Embryonic facial prominence (tissue), 1 donor: ENCODE results near the gene MLYCD.

ENCODE experiments used
- DNase-seq: peaks from one replicate; pipeline ENCODE4 v3.0.0-alpha.2; 2016; ENCODE audit errors: extremely low spot score

Gene MLYCD

DNA sequence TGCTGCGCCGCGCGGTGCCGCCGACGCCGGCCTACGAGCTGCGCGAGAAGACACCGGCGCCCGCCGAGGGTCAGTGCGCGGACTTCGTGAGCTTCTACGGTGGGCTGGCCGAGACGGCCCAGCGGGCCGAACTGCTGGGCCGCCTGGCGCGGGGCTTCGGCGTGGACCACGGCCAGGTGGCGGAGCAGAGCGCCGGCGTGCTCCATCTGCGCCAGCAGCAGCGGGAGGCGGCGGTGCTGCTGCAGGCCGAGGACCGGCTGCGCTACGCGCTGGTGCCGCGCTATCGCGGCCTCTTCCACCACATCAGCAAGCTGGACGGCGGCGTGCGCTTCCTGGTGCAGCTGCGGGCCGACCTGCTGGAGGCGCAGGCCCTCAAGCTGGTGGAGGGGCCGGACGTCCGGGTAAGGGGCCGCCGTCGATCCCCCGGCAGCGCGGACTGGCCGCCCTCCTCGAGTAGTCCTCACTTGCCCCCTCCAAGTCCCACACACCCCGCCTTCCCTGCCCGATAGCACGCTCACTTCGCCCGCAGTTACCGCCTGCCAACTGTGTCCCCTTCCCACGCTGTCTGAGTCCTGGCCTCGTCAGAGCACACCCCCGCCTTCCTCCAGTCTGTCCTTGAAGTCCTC is 470 bp downstream of the MLYCD start:
- no peak for DNase-seq

DNA sequence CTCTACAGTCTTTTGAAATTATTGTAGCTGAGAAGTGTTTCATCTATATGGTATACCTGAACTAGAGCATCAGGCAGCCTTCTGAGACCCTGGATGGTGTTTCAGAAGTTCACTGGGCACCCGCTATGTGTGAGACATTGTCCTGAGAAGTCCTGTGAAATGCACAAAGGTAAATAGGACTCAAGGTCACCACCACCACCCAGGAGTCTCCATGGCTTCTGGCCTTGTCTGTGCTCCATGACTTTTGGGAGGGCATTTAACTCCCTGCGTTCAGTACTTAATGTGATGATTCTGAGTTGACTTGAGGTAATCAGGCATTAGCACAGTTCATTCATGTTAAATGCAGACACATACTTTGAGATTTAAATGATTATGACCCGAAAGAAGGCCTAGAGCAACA is 1.1 kb downstream of the MLYCD start:
- DNase-seq: no peak

DNA sequence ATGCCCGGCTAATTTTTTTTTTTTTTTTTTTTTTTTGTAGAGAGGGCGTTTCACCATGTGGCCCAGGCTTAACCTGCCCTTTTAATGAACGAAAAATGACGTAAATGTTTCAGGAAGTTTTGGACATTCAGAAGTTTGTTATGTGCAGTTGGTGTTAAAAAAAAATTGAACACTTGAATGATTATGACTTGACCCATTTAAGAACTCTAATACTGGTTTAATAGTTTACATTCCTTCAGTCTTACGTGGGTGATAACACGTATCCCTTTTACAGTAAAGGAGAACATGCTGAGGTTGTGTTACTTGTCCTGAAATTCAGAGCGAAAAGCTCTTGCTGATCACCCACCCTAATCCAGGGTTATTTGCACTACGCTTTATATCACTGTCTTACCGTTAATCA is 1.7 kb downstream of the MLYCD start:
- no peak for DNase-seq

DNA sequence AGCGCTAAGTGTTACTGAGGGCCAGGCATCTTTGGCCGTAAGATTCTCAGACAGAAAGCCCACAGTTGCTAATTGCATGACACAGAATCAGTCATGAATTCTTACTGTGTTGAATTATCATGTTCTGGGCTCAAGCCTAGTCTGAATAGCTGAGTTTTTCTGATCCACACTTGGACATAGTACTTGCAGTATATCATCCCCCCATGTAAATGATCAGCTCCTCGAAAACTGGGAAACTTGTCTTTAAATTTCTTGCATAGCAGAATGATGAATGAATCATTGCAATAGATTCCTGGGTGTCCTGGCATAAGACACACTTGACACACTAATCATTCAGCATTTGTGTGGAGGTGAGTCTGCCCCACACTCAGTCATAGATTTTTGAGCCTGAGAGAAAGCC is 2.2 kb downstream of the MLYCD start:
- DNase-seq: no peak

DNA sequence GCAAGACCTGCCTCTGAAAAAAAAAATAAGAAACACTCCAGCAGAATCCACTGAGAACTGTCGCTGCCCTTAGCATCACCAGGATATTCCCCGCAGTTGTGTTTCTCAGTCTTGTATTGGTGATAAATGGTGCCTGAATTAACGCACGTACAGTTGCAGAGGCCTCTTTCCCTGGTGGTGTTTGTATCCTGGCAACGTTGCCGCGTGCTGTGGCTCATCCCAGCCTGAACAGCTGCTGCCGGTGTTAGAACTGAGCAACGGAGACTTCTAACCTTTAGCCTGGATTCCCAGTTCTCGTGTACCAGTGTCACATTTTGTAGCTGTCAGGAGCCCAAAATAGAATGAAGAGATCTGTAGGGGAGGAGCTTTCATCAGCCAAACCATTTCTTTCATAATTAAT is 4.8 kb downstream of the MLYCD start:
- no peak for DNase-seq

DNA sequence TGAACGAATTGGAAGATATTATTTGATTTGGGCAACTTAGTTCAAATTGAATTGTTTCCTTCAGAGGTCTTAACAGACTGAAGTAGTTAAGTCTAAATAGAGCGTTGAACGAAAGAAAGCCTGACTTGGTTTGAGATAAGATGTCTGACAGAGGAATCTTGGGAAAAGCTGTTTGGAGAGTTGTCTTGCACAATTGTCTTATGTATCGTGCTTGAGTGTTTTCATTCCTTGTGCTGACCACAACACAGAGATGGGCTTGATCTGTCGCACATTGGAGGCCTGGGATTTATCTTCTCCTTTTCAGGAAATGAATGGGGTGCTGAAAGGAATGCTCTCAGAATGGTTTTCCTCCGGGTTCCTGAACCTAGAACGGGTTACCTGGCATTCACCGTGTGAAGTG is 7.8 kb downstream of the MLYCD start:
- DNase-seq: no peak

DNA sequence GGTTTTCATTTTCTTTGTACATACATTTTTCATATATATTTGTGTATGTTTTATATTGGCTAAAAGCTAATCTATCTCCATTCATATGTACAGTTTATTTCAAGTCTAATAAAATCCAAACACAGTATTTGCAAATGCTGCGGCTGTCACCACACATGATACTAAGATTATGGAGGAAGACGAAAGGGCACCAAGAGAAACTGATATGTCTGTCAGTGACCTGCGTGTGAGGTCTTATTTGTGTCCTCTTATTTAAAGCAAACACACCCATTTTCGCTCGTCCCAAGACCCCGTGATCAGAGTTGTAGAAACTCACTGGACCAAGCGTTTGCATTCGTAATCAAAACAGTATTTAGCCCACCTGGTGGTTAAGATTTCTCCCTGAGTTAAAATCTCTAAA is 8.2 kb downstream of the MLYCD start:
- no peak for DNase-seq

DNA sequence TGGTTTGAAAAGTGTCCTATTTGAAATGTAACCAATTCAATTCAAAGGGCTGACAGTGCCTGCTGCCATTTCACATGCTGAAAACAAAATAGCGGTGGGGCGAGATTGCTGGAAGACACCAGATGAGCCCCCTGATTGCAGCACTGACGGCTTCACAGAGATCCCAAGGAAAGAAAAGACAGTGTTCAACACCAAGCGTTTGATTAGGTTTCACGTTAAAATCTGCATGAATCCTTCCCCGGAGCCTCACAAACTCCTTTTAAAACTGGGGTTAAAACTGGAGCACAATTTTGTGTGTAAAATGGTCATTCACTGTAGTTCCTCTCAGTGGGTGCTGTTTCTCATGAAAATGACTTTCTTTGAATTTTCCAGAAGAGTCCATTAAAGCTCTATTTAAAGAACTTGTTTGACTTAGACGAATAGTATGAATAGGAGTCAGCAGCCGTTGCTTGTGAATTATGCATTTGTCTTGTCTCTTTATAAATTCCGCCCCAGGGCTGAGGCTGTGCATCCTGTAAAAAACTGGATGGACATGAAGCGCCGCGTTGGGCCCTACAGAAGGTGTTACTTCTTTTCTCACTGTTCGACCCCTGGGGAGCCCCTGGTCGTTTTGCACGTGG is 8.8 kb downstream of the MLYCD start:
- no peak for DNase-seq

DNA sequence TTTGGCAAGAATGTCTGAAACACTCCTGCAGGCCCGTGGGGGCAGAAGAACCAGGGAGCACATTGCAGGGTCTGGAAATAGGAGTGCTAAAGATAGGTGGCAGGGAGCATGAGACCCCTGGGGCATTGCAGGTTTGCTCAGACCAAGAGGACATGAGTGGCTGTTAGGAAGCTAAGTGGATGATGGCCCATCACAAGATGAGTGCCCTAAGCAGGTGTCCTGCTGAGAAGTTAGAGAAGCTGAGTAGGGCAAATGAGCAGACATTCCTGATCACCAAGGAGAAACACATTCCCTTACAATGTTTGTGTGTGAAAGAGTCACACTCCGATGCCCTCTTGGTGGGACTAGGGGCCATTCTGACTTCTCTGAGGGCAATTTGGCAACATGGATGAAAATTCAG is 9.9 kb downstream of the MLYCD start:
- DNase-seq: no peak

DNA sequence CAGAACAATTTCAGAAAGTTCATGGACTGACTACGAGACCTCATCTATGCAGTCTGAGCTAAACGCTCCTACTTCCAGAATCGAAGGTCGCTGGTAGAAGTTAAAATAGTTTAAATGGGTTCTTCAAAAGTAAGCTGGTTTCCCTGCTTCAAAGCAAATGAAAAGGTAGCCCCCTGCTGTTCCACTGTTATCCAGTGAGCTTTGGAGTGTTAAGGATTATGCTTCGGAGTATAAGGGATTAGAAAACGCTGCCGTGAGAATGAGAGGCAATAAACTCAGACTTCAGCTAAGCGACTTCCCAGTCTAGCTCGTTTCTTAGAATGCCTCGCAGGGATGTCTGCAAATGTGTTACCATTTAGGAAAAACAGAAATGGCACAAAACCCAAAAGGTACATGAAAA is 12.4 kb downstream of the MLYCD start:
- no peak for DNase-seq

DNA sequence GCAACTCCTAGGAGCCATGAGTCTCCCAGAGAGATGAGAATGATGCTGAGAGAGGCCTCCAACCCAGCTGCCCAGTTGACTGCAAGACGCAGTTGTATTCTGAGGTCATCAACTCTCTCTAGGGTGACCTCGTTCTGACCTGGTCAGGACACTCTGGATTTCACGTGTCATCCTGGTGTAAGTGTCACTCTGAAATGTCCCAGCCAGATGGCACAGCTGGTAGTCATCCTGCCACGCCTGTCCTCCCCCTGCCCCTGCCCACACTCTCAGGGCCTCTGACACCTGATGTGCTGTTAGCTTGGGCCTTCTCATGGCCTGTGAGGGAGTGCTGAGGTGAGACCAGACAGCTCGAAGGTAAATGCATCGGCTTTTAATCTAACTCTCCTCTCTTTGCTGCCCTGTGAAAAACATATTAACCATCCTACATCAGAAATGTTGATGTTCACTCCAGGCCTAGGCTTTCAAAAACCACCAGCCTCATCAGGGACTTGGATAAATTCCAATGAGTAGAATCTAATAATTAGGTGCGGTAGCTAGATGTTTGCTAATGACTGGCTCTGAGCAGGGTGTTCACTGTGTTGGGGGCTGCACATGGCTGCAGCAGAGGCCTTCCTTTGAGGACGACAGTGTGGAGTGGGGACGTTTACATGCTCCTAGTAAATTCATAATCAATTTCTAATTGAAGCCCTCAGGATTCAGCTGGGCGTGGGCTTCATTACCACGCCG is 13.8 kb downstream of the MLYCD start:
- no peak for DNase-seq

DNA sequence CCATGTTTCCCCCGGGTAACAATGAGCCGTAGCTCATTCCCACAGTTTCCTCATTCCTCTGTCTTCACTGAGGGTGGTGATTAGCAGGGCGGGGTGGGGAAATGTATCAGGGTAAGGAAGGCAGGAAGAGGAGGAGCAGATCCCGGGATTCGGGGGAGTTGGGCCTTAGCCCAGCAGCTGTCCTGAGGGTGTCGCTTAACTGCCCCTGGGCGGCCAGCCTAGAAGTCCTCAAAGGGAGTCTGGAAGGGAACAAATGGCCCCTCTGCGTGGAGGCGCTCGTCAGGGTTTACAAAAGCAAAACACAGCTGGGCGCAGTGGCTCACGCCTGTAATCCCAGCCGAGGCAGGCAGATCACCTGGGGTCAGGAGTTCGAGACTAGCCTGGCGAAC is 14.3 kb downstream of the MLYCD start:
- no peak for DNase-seq

DNA sequence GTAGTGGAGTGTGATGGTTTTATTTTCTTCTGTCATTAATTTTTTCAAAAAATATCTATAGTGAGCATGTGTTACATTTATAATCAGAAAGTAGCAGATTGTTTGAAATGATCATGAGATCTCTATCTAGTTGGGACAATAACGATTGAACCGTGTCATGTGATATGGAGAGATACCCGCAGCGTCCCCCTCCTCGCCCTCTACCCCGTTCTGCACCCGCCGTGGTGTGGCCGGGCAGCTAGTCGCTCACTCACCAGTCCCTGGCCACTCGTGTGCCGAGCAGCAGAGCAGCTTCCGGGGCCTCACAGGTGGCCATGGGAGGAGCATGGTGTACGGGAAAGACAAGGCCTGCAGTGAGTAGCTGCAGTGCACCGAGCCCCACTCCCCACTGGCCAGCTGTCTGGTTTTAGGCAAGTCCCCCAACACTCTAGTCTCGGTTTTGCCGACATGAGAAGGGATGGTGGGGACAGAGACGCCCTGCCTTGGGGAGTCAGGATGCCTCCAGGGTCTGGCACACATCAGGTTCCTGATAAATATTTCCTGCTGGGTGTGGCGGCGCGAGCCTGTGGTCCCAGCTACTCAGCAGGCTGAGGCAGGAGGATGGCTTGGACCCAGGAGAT is 15.3 kb downstream of the MLYCD start:
- DNase-seq: no peak

DNA sequence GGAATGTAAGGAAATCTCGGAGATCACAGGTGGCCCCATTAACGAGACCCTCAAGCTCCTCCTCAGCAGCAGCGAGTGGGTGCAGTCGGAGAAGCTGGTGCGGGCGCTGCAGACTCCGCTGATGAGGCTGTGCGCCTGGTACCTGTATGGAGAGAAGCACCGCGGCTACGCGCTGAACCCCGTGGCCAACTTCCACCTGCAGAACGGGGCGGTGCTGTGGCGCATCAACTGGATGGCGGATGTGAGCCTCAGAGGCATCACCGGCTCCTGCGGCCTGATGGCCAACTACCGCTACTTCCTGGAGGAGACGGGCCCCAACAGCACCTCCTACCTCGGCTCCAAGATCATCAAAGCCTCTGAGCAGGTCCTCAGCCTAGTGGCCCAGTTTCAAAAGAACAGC is 16.2 kb downstream of the MLYCD start:
- DNase-seq: no peak

DNA sequence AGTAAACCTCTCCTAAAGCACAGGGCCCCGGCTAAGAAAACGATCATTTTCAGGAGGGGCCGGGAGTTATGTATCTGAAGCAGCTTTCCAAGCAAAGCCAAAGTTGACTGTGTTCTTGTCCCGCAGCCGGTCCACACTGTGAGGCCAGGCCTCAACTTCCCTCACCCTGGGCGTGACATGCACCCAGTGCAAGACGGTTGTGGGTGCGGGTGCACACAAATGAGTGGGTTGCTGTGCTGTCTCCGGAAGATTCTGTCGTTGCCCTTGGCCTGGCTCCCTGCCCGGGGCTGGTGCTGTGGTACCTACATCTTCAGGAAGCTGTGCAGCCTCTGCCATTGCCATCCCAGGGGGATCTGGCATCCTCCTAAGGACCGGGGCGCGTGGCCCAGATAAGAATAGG is 16.6 kb downstream of the MLYCD start:
- DNase-seq: no peak

DNA sequence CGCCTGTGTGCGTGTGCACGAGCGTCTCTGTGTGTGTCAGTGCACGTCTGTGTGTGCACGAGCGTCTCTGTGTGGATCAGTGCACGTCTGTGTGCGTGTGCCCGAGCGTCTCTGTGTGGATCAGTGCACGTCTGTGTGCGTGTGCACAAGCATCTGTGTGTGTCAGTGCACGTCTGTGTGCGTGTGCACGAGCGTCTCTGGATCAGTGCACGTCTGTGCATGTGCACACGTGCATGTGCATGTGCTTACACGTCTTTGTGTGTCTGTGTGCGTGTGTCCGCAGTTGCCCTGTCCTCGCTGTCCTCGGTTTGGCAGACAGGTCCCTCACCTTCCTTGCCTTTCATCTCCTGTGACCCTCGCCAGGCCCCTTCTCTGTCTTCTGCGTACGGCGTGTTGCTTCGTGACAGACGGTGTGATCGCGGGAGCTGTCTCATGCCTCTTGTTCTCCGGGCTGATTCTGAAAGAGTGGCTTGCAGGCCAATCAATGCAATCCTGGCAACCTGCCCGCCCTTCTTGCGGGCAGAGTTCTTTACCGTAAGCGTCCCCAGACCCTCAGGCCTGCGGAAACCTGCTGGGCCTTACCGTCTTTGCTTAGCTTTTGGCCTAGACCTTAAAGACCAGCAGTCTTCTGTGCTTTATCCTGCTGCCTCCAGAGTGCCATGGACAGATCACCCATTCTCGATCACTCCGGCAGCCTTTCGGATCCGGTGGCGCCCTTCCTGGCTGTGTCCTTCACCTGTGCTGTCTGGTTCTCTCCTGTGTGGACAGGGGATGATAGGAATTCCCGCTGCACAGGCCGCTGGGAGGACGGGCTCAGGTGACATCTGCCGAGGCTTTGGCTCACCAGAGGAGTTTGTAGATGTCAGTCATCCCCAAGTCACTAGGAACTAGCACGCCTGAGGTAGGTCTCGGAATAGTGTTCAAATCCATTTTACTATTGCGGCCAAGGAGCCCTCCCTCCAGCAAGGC is 18.5 kb downstream of the MLYCD start:
- DNase-seq: no peak

DNA sequence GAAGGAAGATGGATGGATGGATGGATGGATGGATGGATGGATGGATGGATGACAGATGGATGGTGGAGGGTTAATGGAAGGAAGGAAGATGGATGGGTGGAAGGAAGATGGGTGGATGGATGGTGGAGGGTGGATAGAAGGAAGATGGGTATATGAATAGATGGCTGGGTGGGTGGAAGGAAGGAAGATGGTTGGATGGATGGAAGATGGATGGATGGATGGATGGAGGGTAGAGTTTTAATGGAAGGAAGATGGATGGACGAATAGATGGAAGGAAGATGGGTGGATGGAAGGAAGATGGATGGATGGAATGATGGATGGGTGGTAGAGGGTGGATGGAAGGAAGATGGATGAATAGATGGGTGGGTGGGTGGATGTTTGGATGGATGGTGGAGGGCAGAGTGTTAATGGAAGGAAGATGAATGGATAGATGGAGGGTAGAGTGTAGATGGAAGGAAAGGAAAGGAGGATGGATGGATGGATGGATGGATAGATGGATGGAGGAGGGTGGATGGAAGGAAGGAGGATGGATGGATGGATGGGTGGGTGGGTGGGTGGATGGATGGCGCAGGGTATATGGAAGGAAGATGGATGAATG is 22.1 kb downstream of the MLYCD start:
- no peak for DNase-seq

DNA sequence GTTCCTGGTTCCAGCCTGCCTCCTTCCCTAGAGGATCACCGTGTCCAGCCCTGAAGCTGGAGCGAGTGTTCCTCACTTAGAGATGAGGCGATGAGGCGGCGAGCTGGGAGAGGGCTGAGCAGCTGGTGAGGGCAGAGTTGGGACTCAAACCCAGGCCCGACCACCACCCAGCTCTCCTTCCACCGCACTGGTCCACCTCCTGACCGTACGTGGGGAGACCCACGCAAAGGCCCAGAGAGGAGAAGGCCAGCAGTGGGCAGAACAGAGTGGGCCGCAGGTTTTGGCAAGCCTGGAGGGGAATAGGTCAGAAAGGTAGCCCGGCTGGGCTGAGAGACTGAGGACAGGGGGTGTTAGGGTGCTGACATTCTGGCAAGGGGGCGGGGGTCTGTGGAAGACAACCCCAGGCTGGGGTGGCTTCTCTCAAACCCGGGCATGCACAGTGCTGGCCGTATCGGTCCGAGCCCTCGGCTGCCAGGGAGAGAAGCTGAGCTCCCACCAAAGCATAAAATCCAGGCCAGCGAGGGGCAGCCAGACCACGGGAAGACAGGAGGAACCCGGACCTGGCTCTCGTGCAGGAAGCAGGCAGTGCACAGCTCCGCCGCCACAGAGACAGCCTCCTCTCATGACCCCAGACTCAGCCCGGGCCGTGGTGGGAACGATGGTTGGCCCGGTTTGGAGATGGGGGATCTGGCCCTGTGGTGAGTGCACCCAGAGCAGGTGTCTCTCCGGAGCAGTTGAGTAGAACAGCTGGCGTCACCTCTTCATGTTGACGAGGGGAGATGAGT is 24.9 kb downstream of the MLYCD start:
- no peak for DNase-seq

DNA sequence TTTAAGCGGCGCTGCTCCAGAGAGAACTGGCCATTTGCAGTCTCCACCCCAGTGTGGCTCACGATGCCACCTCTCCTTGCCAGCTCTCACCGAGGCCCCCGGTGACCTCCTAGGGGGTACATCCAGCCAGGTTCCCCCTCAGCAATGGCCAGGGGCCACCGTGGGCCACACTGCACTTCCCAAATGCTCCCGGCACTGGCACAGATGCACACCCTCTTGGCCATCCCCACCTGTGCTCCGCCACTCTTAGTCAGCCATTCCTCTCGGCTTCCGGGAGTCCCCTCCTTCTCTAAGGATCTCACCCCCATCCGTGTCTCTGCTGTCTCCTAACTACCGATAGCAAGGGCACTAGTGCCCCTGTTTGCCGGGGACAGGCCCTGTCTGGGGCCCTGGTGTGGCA is 25.8 kb downstream of the MLYCD start:
- no peak for DNase-seq

DNA sequence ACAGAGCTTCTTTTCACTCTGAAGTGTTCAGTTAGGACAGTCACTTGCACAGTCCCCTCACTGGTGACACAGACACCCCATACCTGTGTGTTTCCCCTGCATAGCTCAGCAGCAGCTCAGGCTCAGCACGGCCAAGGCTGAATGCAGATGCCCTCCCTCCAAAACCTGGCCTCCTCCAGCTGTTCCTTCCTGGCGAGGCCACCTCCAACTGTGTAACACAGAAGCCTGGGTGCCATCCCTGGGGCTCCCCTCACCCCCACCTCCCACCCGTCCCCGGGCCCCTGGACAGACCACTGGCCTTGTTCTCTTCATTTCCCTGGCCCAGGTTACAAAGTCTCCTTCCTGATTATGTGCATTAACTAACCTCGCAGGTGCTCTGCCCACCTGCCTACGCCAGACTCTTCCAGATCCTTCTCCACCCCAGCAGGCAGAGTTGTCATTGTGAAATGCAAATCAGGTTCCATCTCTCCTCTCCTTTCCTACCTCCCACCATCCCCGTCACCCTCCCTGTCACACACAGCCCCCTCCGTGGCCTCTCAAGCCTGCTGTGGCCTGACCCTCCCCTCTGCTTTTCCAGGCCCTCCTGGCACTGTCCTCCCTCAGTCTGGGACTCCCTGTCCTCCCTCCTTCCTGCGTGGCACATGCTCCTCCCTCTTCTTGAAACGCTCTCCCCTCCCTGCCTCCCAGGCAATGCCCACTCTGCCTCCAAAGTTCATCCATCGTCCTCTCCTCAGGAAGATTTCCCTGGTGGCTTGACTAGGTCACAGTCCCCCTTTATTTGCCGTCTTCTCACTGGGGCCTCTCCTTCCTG is 26.4 kb downstream of the MLYCD start:
- DNase-seq: no peak
